Liver (tissue), 9 donors: Measurements from ENCODE around the gene ZNF775. TPM values are rescaled to one million over a fixed set of nuclear protein-coding genes. Genes with fewer than 3 reads are reported as not detected.

ENCODE experiments used
- DNase-seq: peaks from one replicate; pipeline ENCODE4 v3.0.0-alpha.2; 2017; ENCODE audit warnings: low spot score
- H3K27ac ChIP-seq, 2 donors: one replicate each; pipeline ENCODE4 v1.7.0; 2013; ENCODE audit warnings: inconsistent platforms in 2 of 2, low read length in 2 of 2, control low read depth in 1 of 2, low read depth in 1 of 2, mild to moderate bottlenecking in 1 of 2
- H3K27me3 ChIP-seq, 4 donors: one replicate each; pipeline versions ENCODE4 v1.6.1 to v1.7.0; 2013; ENCODE audit warnings: low read length in 3 of 4, inconsistent platforms in 1 of 4, mild to moderate bottlenecking in 1 of 4, moderate library complexity in 1 of 4; ENCODE audit not compliant: control insufficient read depth in 4 of 4, insufficient read depth in 4 of 4
- H3K36me3 ChIP-seq, 4 donors: one replicate each; pipeline versions ENCODE4 v1.6.1 to v1.7.0; 2013; ENCODE audit warnings: low read length in 3 of 4, mild to moderate bottlenecking in 3 of 4, low read depth in 1 of 4, moderate library complexity in 1 of 4; ENCODE audit not compliant: control insufficient read depth in 4 of 4, insufficient read depth in 3 of 4
- H3K4me1 ChIP-seq, 4 donors: one replicate each; pipeline versions ENCODE4 v1.6.1 to v1.7.0; 2013; ENCODE audit warnings: low read length in 3 of 4, mild to moderate bottlenecking in 3 of 4, moderate library complexity in 1 of 4; ENCODE audit not compliant: control insufficient read depth in 4 of 4, insufficient read depth in 4 of 4
- H3K4me3 ChIP-seq, 3 donors: one replicate each; pipeline versions ENCODE4 v1.6.1 to v1.7.0; 2013; ENCODE audit warnings: low read length in 3 of 3, control low read depth in 1 of 3, low read depth in 1 of 3, mild to moderate bottlenecking in 1 of 3
- H3K9ac ChIP-seq, 2 donors: one replicate each; pipeline ENCODE4 v1.7.0; 2013; ENCODE audit warnings: low read length in 2 of 2, mild to moderate bottlenecking in 2 of 2, moderate library complexity in 2 of 2, control low read depth in 1 of 2, low read depth in 1 of 2
- H3K9me3 ChIP-seq, 4 donors: one replicate each; pipeline versions ENCODE4 v1.6.1 to v1.7.0; 2013; ENCODE audit warnings: low read length in 3 of 4; ENCODE audit not compliant: control insufficient read depth in 4 of 4
- EGR1 ChIP-seq, 2 donors: IDR thresholded peaks; 2 replicates each; pipeline ENCODE4 v1.6.1; 2016 to 2018; ENCODE audit warnings: antibody characterized with exemption in 2 of 2, low read depth in 2 of 2
- FOXA1 ChIP-seq: IDR thresholded peaks from 2 replicates; pipeline ENCODE4 v1.6.1; 2016; ENCODE audit warnings: antibody characterized with exemption
- GABPA ChIP-seq, 2 donors: IDR thresholded peaks in 1 of 2; conservative IDR thresholded peaks in 1 of 2; 2 replicates each; pipeline ENCODE4 v1.6.1; 2016; ENCODE audit warnings: antibody characterized with exemption in 2 of 2, mild to moderate bottlenecking in 1 of 2, moderate library complexity in 1 of 2
- JUND ChIP-seq, 2 donors: IDR thresholded peaks; 2 replicates each; pipeline ENCODE4 v1.6.1; 2016; ENCODE audit warnings: antibody characterized with exemption in 2 of 2
- NR2F2 ChIP-seq: IDR thresholded peaks from 2 replicates; pipeline ENCODE4 v1.6.1; 2016; ENCODE audit warnings: antibody characterized with exemption
- SP1 ChIP-seq: IDR thresholded peaks from 2 replicates; pipeline ENCODE4 v1.6.1; 2018; ENCODE audit warnings: antibody characterized with exemption, mild to moderate bottlenecking
- TAF1 ChIP-seq: conservative IDR thresholded peaks from 2 replicates; pipeline ENCODE4 v1.6.1; 2016; ENCODE audit warnings: antibody characterized with exemption, mild to moderate bottlenecking
- YY1 ChIP-seq: IDR thresholded peaks from 2 replicates; pipeline ENCODE4 v1.6.1; 2016; ENCODE audit warnings: antibody characterized with exemption, mild to moderate bottlenecking
- WGBS: extraction: QIAGEN DNeasy Blood & Tissue Kit; methylation state at CpG from one replicate; pipeline ENCODE4 v1.1.7; 2013; 5-methylcytosine and 5-hydroxymethylcytosine counted together
- polyA plus RNA-seq, 2 donors: library from polyadenylated mRNA; stranded (reverse) in 1 of 2; unstranded in 1 of 2; fragments of 200-250 nt in 1 of 2; fragments of >200 nt in 1 of 2; fragmentation: Nextera tagmentation in 1 of 2; extraction: Ambion mirVana in 1 of 2; gene quantifications; one replicate each; pipeline versions ENCODE4 v1.2.1 to v1.2.3, GENCODE V29; 2013 to 2015
- total RNA-seq, 2 donors: library from RNA; depleted of rRNA; stranded (reverse); fragments of >200 nt; gene quantifications; one replicate each; pipeline ENCODE4 v1.2.3, GENCODE V29; 2014
- TF ChIP-seq, protein P1 (sequence below): IDR thresholded peaks from 2 replicates; pipeline ENCODE4 v1.6.1; 2016; ENCODE audit warnings: antibody characterized with exemption, mild to moderate bottlenecking
- TF ChIP-seq, protein P2 (sequence below): IDR thresholded peaks from 2 replicates; pipeline ENCODE4 v1.6.1; 2016; ENCODE audit warnings: antibody characterized with exemption
- TF ChIP-seq, protein P3 (sequence below): IDR thresholded peaks from 2 replicates; pipeline ENCODE4 v1.6.1; 2016; ENCODE audit warnings: antibody characterized with exemption
- TF ChIP-seq, protein P4 (sequence below): fragments of 150-350 bp; IDR thresholded peaks from 2 replicates; pipeline ENCODE4 v1.5.1; 2017; ENCODE audit warnings: improper control_type of control experiment, low read depth, low read length; ENCODE audit not compliant: missing input control
- donor health status: healthy.
- donor health status: healthy.
- donor health status: healthy.
- donor health status: healthy.
- donor health status: healthy.

Gene ZNF775
- total and polyA plus RNA-seq, 4 donors, result 0.08 to 3.1 (median 0.52) TPM

DNA sequence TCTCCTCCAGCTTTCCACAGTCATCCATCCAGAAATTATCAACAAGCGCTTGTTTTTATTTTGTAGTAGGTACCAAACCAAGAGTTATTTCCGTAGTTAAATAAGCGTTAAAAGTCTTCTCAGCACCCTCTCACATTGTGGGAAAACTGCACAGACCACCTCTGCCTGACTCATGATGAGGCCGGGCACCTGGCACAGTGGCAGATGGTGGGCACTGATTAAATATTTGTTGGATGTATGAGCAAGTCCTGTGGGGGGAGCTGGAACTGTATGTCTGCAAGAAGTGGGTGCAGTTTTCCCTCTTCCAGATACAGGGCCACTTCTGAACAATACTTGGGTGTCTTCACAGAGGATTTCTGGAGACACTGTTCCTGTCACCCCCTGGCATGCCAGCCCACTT lies 15.8 kb upstream of the ZNF775 start:
- WGBS, result 93% methylated on average over 4 of the region's 4 CpGs
- no peaks in the 10 kb centered on the region for H3K9me3 ChIP-seq
- no peak overlapping the region for H3K9ac ChIP-seq
- no peak for TF ChIP-seq GABPA (IDR thresholded peaks at IDR 0.05 in 1 of 2, conservative IDR thresholded peaks at IDR 0.05 in 1 of 2)
- TF ChIP-seq NR2F2, result no peak
- TF ChIP-seq, protein P1, sequence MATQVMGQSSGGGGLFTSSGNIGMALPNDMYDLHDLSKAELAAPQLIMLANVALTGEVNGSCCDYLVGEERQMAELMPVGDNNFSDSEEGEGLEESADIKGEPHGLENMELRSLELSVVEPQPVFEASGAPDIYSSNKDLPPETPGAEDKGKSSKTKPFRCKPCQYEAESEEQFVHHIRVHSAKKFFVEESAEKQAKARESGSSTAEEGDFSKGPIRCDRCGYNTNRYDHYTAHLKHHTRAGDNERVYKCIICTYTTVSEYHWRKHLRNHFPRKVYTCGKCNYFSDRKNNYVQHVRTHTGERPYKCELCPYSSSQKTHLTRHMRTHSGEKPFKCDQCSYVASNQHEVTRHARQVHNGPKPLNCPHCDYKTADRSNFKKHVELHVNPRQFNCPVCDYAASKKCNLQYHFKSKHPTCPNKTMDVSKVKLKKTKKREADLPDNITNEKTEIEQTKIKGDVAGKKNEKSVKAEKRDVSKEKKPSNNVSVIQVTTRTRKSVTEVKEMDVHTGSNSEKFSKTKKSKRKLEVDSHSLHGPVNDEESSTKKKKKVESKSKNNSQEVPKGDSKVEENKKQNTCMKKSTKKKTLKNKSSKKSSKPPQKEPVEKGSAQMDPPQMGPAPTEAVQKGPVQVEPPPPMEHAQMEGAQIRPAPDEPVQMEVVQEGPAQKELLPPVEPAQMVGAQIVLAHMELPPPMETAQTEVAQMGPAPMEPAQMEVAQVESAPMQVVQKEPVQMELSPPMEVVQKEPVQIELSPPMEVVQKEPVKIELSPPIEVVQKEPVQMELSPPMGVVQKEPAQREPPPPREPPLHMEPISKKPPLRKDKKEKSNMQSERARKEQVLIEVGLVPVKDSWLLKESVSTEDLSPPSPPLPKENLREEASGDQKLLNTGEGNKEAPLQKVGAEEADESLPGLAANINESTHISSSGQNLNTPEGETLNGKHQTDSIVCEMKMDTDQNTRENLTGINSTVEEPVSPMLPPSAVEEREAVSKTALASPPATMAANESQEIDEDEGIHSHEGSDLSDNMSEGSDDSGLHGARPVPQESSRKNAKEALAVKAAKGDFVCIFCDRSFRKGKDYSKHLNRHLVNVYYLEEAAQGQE, result no peak
- TF ChIP-seq, protein P2, sequence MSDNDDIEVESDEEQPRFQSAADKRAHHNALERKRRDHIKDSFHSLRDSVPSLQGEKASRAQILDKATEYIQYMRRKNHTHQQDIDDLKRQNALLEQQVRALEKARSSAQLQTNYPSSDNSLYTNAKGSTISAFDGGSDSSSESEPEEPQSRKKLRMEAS, result no peak
- TF ChIP-seq SP1, result no peak
- TF ChIP-seq, protein P3, sequence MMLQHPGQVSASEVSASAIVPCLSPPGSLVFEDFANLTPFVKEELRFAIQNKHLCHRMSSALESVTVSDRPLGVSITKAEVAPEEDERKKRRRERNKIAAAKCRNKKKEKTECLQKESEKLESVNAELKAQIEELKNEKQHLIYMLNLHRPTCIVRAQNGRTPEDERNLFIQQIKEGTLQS, result no peak
- TF ChIP-seq JUND (IDR thresholded peaks at IDR 0.05), result no peak
- TF ChIP-seq, protein P4, sequence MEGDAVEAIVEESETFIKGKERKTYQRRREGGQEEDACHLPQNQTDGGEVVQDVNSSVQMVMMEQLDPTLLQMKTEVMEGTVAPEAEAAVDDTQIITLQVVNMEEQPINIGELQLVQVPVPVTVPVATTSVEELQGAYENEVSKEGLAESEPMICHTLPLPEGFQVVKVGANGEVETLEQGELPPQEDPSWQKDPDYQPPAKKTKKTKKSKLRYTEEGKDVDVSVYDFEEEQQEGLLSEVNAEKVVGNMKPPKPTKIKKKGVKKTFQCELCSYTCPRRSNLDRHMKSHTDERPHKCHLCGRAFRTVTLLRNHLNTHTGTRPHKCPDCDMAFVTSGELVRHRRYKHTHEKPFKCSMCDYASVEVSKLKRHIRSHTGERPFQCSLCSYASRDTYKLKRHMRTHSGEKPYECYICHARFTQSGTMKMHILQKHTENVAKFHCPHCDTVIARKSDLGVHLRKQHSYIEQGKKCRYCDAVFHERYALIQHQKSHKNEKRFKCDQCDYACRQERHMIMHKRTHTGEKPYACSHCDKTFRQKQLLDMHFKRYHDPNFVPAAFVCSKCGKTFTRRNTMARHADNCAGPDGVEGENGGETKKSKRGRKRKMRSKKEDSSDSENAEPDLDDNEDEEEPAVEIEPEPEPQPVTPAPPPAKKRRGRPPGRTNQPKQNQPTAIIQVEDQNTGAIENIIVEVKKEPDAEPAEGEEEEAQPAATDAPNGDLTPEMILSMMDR, result no peak
- no peak overlapping the region for H3K27ac ChIP-seq
- peaks cover 0 to 12% (median 7%) of the 10 kb centered on the region in 4 donors for H3K4me1 ChIP-seq
- no peak for DNase-seq
- no peaks in the 10 kb centered on the region for H3K27me3 ChIP-seq
- H3K36me3 ChIP-seq, result no peaks in the 10 kb centered on the region
- no peak overlapping the region for H3K4me3 ChIP-seq

DNA sequence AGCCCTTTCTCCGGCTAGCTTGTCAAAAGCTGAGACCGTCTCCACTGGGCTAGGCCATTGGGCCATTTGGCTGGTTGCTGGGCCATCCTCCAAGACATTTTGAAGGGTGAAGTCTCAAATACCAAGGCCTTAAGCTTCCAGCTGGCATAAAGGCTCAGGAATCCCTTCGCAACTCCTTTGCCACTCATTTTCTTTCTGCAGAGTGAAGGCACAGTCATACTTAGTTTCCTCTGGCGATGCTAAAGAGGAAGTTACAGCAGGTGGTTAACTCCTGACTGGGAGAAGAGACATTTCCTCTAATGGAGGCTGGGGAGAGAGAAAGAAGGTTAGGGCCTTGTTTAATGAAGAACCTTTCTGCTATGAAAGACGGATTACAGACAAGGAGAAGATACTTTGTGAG lies 15.3 kb upstream of the ZNF775 start:
- Histone ChIP-seq H3K27me3 (no peaks in the 10 kb centered on the region), H3K4me3 (no peak overlapping the region), H3K9ac (no peak overlapping the region), H3K4me1 (peaks cover 0 to 12% (median 7%) of the 10 kb centered on the region in 4 donors), H3K27ac (no peak overlapping the region), H3K9me3 (no peaks in the 10 kb centered on the region), H3K36me3 (no peaks in the 10 kb centered on the region)
- no peak for TF ChIP-seq FOXA1
- no peak for TF ChIP-seq YY1
- TF ChIP-seq EGR1 (IDR thresholded peaks at IDR 0.05; ENCODE audit: low read depth in 2 of 2), result no peak
- no peak for DNase-seq
- 86% methylated on average over 5 of the region's 5 CpGs for WGBS

DNA sequence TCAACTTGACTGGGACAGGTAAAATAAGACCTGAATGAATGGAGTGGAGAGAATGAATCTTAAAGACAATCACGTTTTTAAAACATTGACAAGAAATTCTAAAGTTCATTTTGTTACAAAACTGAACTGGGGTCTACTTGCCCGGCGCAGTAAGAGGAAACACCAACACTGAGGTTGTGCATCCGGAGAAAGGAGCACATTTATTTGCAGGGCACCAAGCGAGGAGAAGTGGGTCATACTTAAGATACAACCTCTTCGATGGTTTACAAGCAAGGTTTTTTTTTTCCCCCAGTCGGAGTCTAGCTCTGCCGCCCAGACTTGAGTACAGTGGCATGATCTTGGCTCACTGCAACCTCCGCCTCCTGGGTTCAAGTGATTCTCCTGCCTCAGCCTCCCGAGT lies 13.9 kb upstream of the ZNF775 start:
- Histone ChIP-seq H3K4me3 (no peak overlapping the region), H3K4me1 (peaks cover 0 to 22% (median 15%) of the 10 kb centered on the region in 4 donors), H3K9ac (no peak overlapping the region), H3K9me3 (no peaks in the 10 kb centered on the region), H3K27ac (no peak overlapping the region), H3K27me3 (no peaks in the 10 kb centered on the region), H3K36me3 (no peaks in the 10 kb centered on the region)
- DNase-seq, result no peak
- TF ChIP-seq TAF1, result no peak
- TF ChIP-seq, protein P4, result no peak
- TF ChIP-seq, protein P3, result no peak
- 90% methylated on average over 10 of the region's 10 CpGs for WGBS
